Pons (tissue), 1 donor: ENCODE results near the gene EEFSEC.

Experiments used
- DNase-seq: peaks from one replicate; pipeline ENCODE4 v3.0.0-alpha.2; 2016; ENCODE audit warnings: low spot score

EEFSEC gene

GRCh38 chr3:128392818-128393544 is 239.7 kb downstream of the EEFSEC start:
- DNase-seq = no peak

- DNase-seq = no peak
Observed at GRCh38 chr3:128394033-128394432, 240.8 kb downstream of the EEFSEC start.

GRCh38 chr3:128395046-128395445 is 241.8 kb downstream of the EEFSEC start:
- no peak for DNase-seq

- DNase-seq = peak; percentile 47
Observed at GRCh38 chr3:128395500-128396162, 242.3 kb downstream of the EEFSEC start.

GRCh38 chr3:128397484-128397883 is 244.2 kb downstream of the EEFSEC start:
- DNase-seq = no peak

- no peak for DNase-seq
Observed at GRCh38 chr3:128398586-128398985, 245.3 kb downstream of the EEFSEC start.

GRCh38 chr3:128399221-128399915 is 246.1 kb downstream of the EEFSEC start:
- DNase-seq = no peak

- no peak for DNase-seq
Observed at GRCh38 chr3:128400671-128401070, 247.4 kb downstream of the EEFSEC start.

- DNase-seq = no peak
Observed at GRCh38 chr3:128402319-128402718, 249.0 kb downstream of the EEFSEC start.

- DNase-seq = no peak
Observed at GRCh38 chr3:128402998-128403397, 249.7 kb downstream of the EEFSEC start.

- DNase-seq = no peak
Observed at GRCh38 chr3:128404276-128405068, 251.2 kb downstream of the EEFSEC start.

GRCh38 chr3:128405554-128406277 is 252.4 kb downstream of the EEFSEC start:
- DNase-seq = no peak

GRCh38 chr3:128407247-128407646 is 254.0 kb downstream of the EEFSEC start:
- no peak for DNase-seq

GRCh38 chr3:128408012-128408692 is 254.9 kb downstream of the EEFSEC start:
- DNase-seq = no peak

GRCh38 chr3:128408693-128409623 is 255.7 kb downstream of the EEFSEC start:
- DNase-seq = no peak

- DNase-seq = no peak
Observed at GRCh38 chr3:128409624-128410581, 256.6 kb downstream of the EEFSEC start.

- no peak for DNase-seq
Observed at GRCh38 chr3:128410669-128411573, 257.6 kb downstream of the EEFSEC start.
